Kidney (tissue), 14 donors: ENCODE results near the gene NPIPB2. TPM values are rescaled to one million over a fixed set of nuclear protein-coding genes. Genes with fewer than 3 reads are reported as not detected.

Source experiments
- DNase-seq, 5 donors: peaks; one replicate each; pipeline ENCODE4 v3.0.0-alpha.2; 2013 to 2020
- FAIRE-seq: peaks from 2 replicates; lab custom pipeline; 2012; peaks lifted over from hg19 to GRCh38; lab: Jason Lieb, UNC
- H3K27ac ChIP-seq, 2 donors: one replicate each; pipeline ENCODE4 v1.7.0; 2013; ENCODE audit warnings: low read depth in 2 of 2, low read length in 2 of 2, inconsistent platforms in 1 of 2
- H3K27me3 ChIP-seq: one replicate; pipeline ENCODE4 v1.7.1; 2013; ENCODE audit warnings: low read length, inconsistent platforms; ENCODE audit not compliant: control insufficient read depth, insufficient read depth
- H3K36me3 ChIP-seq, 3 donors: one replicate each; pipeline versions ENCODE4 v1.7.0 to v1.7.1; 2013; ENCODE audit warnings: low read length in 3 of 3, control low read depth in 1 of 3, inconsistent platforms in 1 of 3; ENCODE audit not compliant: insufficient read depth in 3 of 3, control insufficient read depth in 2 of 3
- H3K4me1 ChIP-seq, 3 donors: one replicate each; pipeline versions ENCODE4 v1.7.0 to v1.7.1; 2013; ENCODE audit warnings: low read length in 3 of 3, inconsistent platforms in 1 of 3, low read depth in 1 of 3; ENCODE audit not compliant: control insufficient read depth in 2 of 3, insufficient read depth in 2 of 3
- H3K4me3 ChIP-seq, 3 donors: one replicate each; pipeline versions ENCODE4 v1.7.0 to v1.8.1; 2013; ENCODE audit warnings: low read length in 3 of 3, control low read depth in 1 of 3, inconsistent platforms in 1 of 3
- H3K9ac ChIP-seq, 3 donors: one replicate each; pipeline versions ENCODE4 v1.7.0 to v1.7.1; 2013; ENCODE audit warnings: low read length in 3 of 3, control low read depth in 1 of 3, inconsistent platforms in 1 of 3
- H3K9me3 ChIP-seq, 3 donors: one replicate each; pipeline versions ENCODE4 v1.7.0 to v1.7.1; 2013; ENCODE audit warnings: low read length in 3 of 3, control low read depth in 1 of 3, inconsistent platforms in 1 of 3; ENCODE audit not compliant: control insufficient read depth in 2 of 3, insufficient read depth in 1 of 3
- CTCF ChIP-seq: IDR thresholded peaks from 3 replicates; pipeline ENCODE4 v1.5.1; 2012; ENCODE audit warnings: mild to moderate bottlenecking, moderate library complexity, borderline replicate concordance; ENCODE audit not compliant: insufficient read depth; ENCODE audit errors: extremely low read depth
- intact Hi-C: fragments of 100-400 bp; cut with DNase I; formaldehyde crosslinking; loops from one replicate; pipeline ENCODE4 v1.11.1; 2022
- polyA plus RNA-seq: library from polyadenylated mRNA; stranded (reverse); fragments of 350-450 nt; fragmentation: Illumina TruSeq; extraction: RNeasy Lipid Tissue Mini Kit (QIAGEN cat#74804); gene quantifications from one replicate; pipeline ENCODE4 v1.2.3, GENCODE V29; 2014; ENCODE audit warnings: low read depth, low replicate concordance; ENCODE audit not compliant: insufficient read depth
- total RNA-seq: library from RNA; stranded (reverse); fragmentation: NEBNext Ultra II Directional; extraction: Animal tissue kit (Norgen Biotek cat#: 25700); gene quantifications from one replicate; pipeline ENCODE4 v1.2.1, GENCODE V29; 2021
- donor health status: control.
- donor health status: control.
- donor health status: control.
- donor health status: control.
- donor health status: control.
- donor health status: DM: yes; HTN: yes; CAD: no.
- donor health status: Normal renal cell carcinoma (clear cell type).

NPIPB2 gene
- total and polyA plus RNA-seq, 2 donors from 2014 or later = 4.9 to 12.4 TPM

GRCh38 chr16:11907160-11907970 is 34.5 kb downstream of the NPIPB2 start:
- intact Hi-C loops = no loop called here
- Histone ChIP-seq H3K9me3 (no peaks in the 10 kb centered on the region), H3K4me3 (no peak overlapping the region), H3K4me1 (peaks cover 0 to 11% (median 6%) of the 10 kb centered on the region in 3 donors), H3K27ac (no peak overlapping the region), H3K9ac (no peak overlapping the region), H3K27me3 (no peaks in the 10 kb centered on the region), H3K36me3 (no peaks in the 10 kb centered on the region)
- DNase-seq = no peak
- no peak for TF ChIP-seq CTCF
- no peak for FAIRE-seq

GRCh38 chr16:11903906-11904305 is 37.9 kb downstream of the NPIPB2 start:
- no peak for DNase-seq
- TF ChIP-seq CTCF = no peak
- no peak for FAIRE-seq
- no peaks in the 10 kb centered on the region for H3K36me3 ChIP-seq
- H3K4me1 ChIP-seq = peaks cover 0 to 4% (median 0%) of the 10 kb centered on the region in 3 donors
- no peaks in the 10 kb centered on the region for H3K27me3 ChIP-seq
- no peak overlapping the region for H3K9ac ChIP-seq
- no peaks in the 10 kb centered on the region for H3K9me3 ChIP-seq
- intact Hi-C loops = no loop called here
- H3K4me3 ChIP-seq = no peak overlapping the region
- no peak overlapping the region for H3K27ac ChIP-seq

- no peak overlapping the region for H3K4me3 ChIP-seq
- DNase-seq = no peak
- H3K9me3 ChIP-seq = no peaks in the 10 kb centered on the region
- intact Hi-C loops = no loop called here
- no peaks in the 10 kb centered on the region for H3K36me3 ChIP-seq
- FAIRE-seq = no peak
- H3K27me3 ChIP-seq = no peaks in the 10 kb centered on the region
- no peak overlapping the region for H3K27ac ChIP-seq
- H3K4me1 ChIP-seq = peaks cover 0 to 4% (median 0%) of the 10 kb centered on the region in 3 donors
- H3K9ac ChIP-seq = no peak overlapping the region
- no peak for TF ChIP-seq CTCF
Observed at GRCh38 chr16:11901091-11901490, 40.8 kb downstream of the NPIPB2 start.
